HCT116 (cell line): ENCODE results near the gene PDE6A.

Source experiments
- ATF3 ChIP-seq: IDR thresholded peaks from 2 replicates; pipeline ENCODE4 v1.6.1; 2012
- CTCF ChIP-seq, 3 experiments: fragments of 200-600 bp in 1 of 3; sonication (generic) in 1 of 3; IDR thresholded peaks in 2 of 3; conservative IDR thresholded peaks in 1 of 3; 2 replicates each; pipeline ENCODE4 v1.5.1; 2012 to 2017; ENCODE audit warnings: low read depth in 2 of 3, low read length in 2 of 3, antibody characterized with exemption in 1 of 3, borderline replicate concordance in 1 of 3, control low read depth in 1 of 3, mild to moderate bottlenecking in 1 of 3, mixed read lengths in 1 of 3, mixed run types in 1 of 3, moderate library complexity in 1 of 3; ENCODE audit not compliant: insufficient read depth in 1 of 3
- EGR1 ChIP-seq: IDR thresholded peaks from 2 replicates; pipeline ENCODE4 v1.6.1; 2012; ENCODE audit warnings: low read depth
- EZH2 ChIP-seq: fragments of 200-600 bp; sonication (generic); IDR thresholded peaks from 2 replicates; pipeline ENCODE4 v1.6.1; 2017; ENCODE audit warnings: antibody characterized with exemption, mixed run types
- EZH2phosphoT487 ChIP-seq: fragments of 200-600 bp; IDR thresholded peaks from 2 replicates; pipeline ENCODE4 v1.6.1; 2018; ENCODE audit warnings: antibody characterized with exemption, borderline replicate concordance
- FOSL1 ChIP-seq: IDR thresholded peaks from 2 replicates; pipeline ENCODE4 v1.6.1; 2012; ENCODE audit warnings: low read depth
- MAX ChIP-seq: IDR thresholded peaks from 2 replicates; pipeline ENCODE4 v1.6.1; 2012
- POLR2A ChIP-seq: IDR thresholded peaks from 2 replicates; pipeline ENCODE4 v1.7.0; 2011; ENCODE audit warnings: borderline replicate concordance; ENCODE audit not compliant: insufficient read depth, insufficient read length; ENCODE audit errors: extremely low read depth
- POLR2AphosphoS5 ChIP-seq: IDR thresholded peaks from 2 replicates; pipeline ENCODE4 v1.6.1; 2011; ENCODE audit warnings: mild to moderate bottlenecking, low read depth, low read length, moderate library complexity
- REST ChIP-seq: IDR thresholded peaks from 2 replicates; pipeline ENCODE4 v1.6.1; 2012; ENCODE audit warnings: low read depth
- TCF7L2 ChIP-seq: IDR thresholded peaks from 2 replicates; pipeline ENCODE4 v1.7.0; 2011; ENCODE audit warnings: borderline replicate concordance, inconsistent platforms; ENCODE audit not compliant: insufficient read depth, insufficient read length; ENCODE audit errors: extremely low read depth
- YY1 ChIP-seq: IDR thresholded peaks from 2 replicates; pipeline ENCODE4 v1.6.1; 2011; ENCODE audit warnings: low read length, low read depth, moderate library complexity, mild to moderate bottlenecking; ENCODE audit not compliant: insufficient replicate concordance; ENCODE audit errors: extremely low read depth
- ZNF274 ChIP-seq: fragments of 200-500 bp; sonication (Bioruptor generic); IDR thresholded peaks from 2 replicates; pipeline ENCODE4 v1.6.1; 2014; ENCODE audit warnings: mild to moderate bottlenecking, low read depth, low read length, inconsistent platforms

- TF ChIP-seq FOSL1: no peak
- TF ChIP-seq TCF7L2: no peak
- no peak for TF ChIP-seq EZH2
- TF ChIP-seq YY1: no peak
- TF ChIP-seq POLR2A: no peak
- TF ChIP-seq CTCF (IDR thresholded peaks at IDR 0.05 in 2 of 3, conservative IDR thresholded peaks at IDR 0.05 in 1 of 3; ENCODE audit: borderline replicate concordance in 1 of 3, insufficient read depth in 1 of 3, low read depth in 2 of 3, low read length in 2 of 3): no peak
- TF ChIP-seq POLR2AphosphoS5: no peak
- TF ChIP-seq ZNF274: no peak
- TF ChIP-seq ATF3: no peak
- TF ChIP-seq REST: no peak
- no peak for TF ChIP-seq MAX
- no peak for TF ChIP-seq EZH2phosphoT487
- no peak for TF ChIP-seq EGR1
These were observed 37.9 kb upstream of the PDE6A start for GRCh38 chr5:149982505-149982904.
